Activated CD4-positive, alpha-beta T cell treated with anti-CD3 and anti-CD28 coated beads, Interleukin-2, amount 50 U/mL, for 16 hours (primary cell): ENCODE results near the gene TSKS.
A peak's percentile ranks its signal among the peaks of the same experiment; 100 is the strongest.

Experiments
- DNase-seq: peaks from one replicate; pipeline ENCODE4 v3.0.0-alpha.2; 2020

The TSKS gene

GRCh38 chr19:49713236-49713845 is 49.8 kb downstream of the TSKS start:
- DNase-seq = no peak

GRCh38 chr19:49712397-49712859 is 50.7 kb downstream of the TSKS start:
- no peak for DNase-seq

GRCh38 chr19:49710372-49710951 is 52.6 kb downstream of the TSKS start:
- DNase-seq = no peak

GRCh38 chr19:49705919-49706318 is 57.2 kb downstream of the TSKS start:
- DNase-seq = no peak

GRCh38 chr19:49704888-49705642 is 58.0 kb downstream of the TSKS start:
- no peak for DNase-seq

- no peak for DNase-seq
These were observed 61.8 kb downstream of the TSKS start for GRCh38 chr19:49701271-49701786.

- DNase-seq = no peak
These were observed 62.5 kb downstream of the TSKS start for GRCh38 chr19:49700563-49700962.

- no peak for DNase-seq
These were observed 63.7 kb downstream of the TSKS start for GRCh38 chr19:49699364-49699763.

- DNase-seq = no peak
These were observed 66.2 kb downstream of the TSKS start for GRCh38 chr19:49696865-49697264.

- DNase-seq = no peak
These were observed 67.0 kb downstream of the TSKS start for GRCh38 chr19:49696115-49696514.

- no peak for DNase-seq
These were observed 71.0 kb downstream of the TSKS start for GRCh38 chr19:49692147-49692506.

- peak; percentile 27 for DNase-seq
These were observed 71.6 kb downstream of the TSKS start for GRCh38 chr19:49691243-49692146.

- DNase-seq = peak; percentile 56
These were observed 72.4 kb downstream of the TSKS start, which contains the start of gene CPT1C for GRCh38 chr19:49690656-49691242. Gene CPT1C, plus strand, starts transcription at chr19:49691116. Its CDS starts 1,137 bp downstream, at chr19:49692253.

- DNase-seq = no peak
These were observed 72.9 kb downstream of the TSKS start for GRCh38 chr19:49690079-49690655.
